ENCODE results near the gene PLXNC1.

Gene PLXNC1

GRCh38 chr12:94272280-94272679, 123.9 kb downstream of the PLXNC1 start:
- no peak overlapping the region for H3K27ac ChIP-seq
- H3K27me3 ChIP-seq (ENCODE audit: insufficient read depth, low read depth, severe bottlenecking) = no peaks in the 10 kb centered on the region
- no peak overlapping the region for H3K4me3 ChIP-seq (ENCODE audit: low read depth, low read length)
- no peak for DNase-seq
- H3K9me3 ChIP-seq (ENCODE audit: severe bottlenecking) = no peaks in the 10 kb centered on the region
- H3K36me3 ChIP-seq = no peaks in the 10 kb centered on the region
- TF ChIP-seq CTCF (IDR thresholded peaks at IDR 0.05; ENCODE audit: low read depth, low read length) = no peak

- Histone ChIP-seq H3K9me3 (ENCODE audit: severe bottlenecking) (no peaks in the 10 kb centered on the region), H3K27ac (no peak overlapping the region), H3K36me3 (no peaks in the 10 kb centered on the region), H3K27me3 (ENCODE audit: insufficient read depth, low read depth, severe bottlenecking) (no peaks in the 10 kb centered on the region), H3K4me3 (ENCODE audit: low read depth, low read length) (no peak overlapping the region)
- TF ChIP-seq CTCF (IDR thresholded peaks at IDR 0.05; ENCODE audit: low read depth, low read length) = no peak
- DNase-seq = no peak
These were observed 124.9 kb downstream of the PLXNC1 start for GRCh38 chr12:94273272-94273671.

- Histone ChIP-seq H3K9me3 (ENCODE audit: severe bottlenecking) (no peaks in the 10 kb centered on the region), H3K27me3 (ENCODE audit: insufficient read depth, low read depth, severe bottlenecking) (no peaks in the 10 kb centered on the region), H3K4me3 (ENCODE audit: low read depth, low read length) (no peak overlapping the region), H3K27ac (no peak overlapping the region), H3K36me3 (no peaks in the 10 kb centered on the region)
- TF ChIP-seq CTCF (IDR thresholded peaks at IDR 0.05; ENCODE audit: low read depth, low read length) = no peak
- no peak for DNase-seq
These were observed 128.3 kb downstream of the PLXNC1 start for GRCh38 chr12:94276725-94277124.

GRCh38 chr12:94277426-94278000, 129.1 kb downstream of the PLXNC1 start:
- H3K4me3 ChIP-seq (ENCODE audit: low read depth, low read length) = no peak overlapping the region
- no peak for TF ChIP-seq CTCF (IDR thresholded peaks at IDR 0.05; ENCODE audit: low read depth, low read length)
- DNase-seq = no peak

GRCh38 chr12:94280063-94280462, 131.7 kb downstream of the PLXNC1 start:
- Histone ChIP-seq H3K9me3 (ENCODE audit: severe bottlenecking) (no peaks in the 10 kb centered on the region), H3K27ac (no peak overlapping the region), H3K4me3 (ENCODE audit: low read depth, low read length) (no peak overlapping the region), H3K27me3 (ENCODE audit: insufficient read depth, low read depth, severe bottlenecking) (no peaks in the 10 kb centered on the region), H3K36me3 (no peaks in the 10 kb centered on the region)
- no peak for TF ChIP-seq CTCF (IDR thresholded peaks at IDR 0.05; ENCODE audit: low read depth, low read length)
- no peak for DNase-seq

More at GRCh38 chr12:94277426-94278000, 129.1 kb downstream of the PLXNC1 start:
- no peaks in the 10 kb centered on the region for H3K9me3 ChIP-seq (ENCODE audit: severe bottlenecking)
- H3K27ac ChIP-seq = no peak overlapping the region
- no peaks in the 10 kb centered on the region for H3K27me3 ChIP-seq (ENCODE audit: insufficient read depth, low read depth, severe bottlenecking)
- H3K36me3 ChIP-seq = no peaks in the 10 kb centered on the region

- no peaks in the 10 kb centered on the region for H3K27me3 ChIP-seq (ENCODE audit: insufficient read depth, low read depth, severe bottlenecking)
- H3K36me3 ChIP-seq = no peaks in the 10 kb centered on the region
- H3K27ac ChIP-seq = no peak overlapping the region
- no peak for TF ChIP-seq CTCF (IDR thresholded peaks at IDR 0.05; ENCODE audit: low read depth, low read length)
- H3K9me3 ChIP-seq (ENCODE audit: severe bottlenecking) = no peaks in the 10 kb centered on the region
- no peak for DNase-seq
- no peak overlapping the region for H3K4me3 ChIP-seq (ENCODE audit: low read depth, low read length)
These were observed 134.3 kb downstream of the PLXNC1 start for GRCh38 chr12:94282675-94283074.

Data from WERI-Rb-1 (cell line).